ENCODE measurements around the gene RAI14. TPM values are rescaled to one million over a fixed set of nuclear protein-coding genes. Genes with fewer than 3 reads are reported as not detected.

The RAI14 gene
- total RNA-seq, 1 donor from 2014 or later, result 149 TPM

DNA sequence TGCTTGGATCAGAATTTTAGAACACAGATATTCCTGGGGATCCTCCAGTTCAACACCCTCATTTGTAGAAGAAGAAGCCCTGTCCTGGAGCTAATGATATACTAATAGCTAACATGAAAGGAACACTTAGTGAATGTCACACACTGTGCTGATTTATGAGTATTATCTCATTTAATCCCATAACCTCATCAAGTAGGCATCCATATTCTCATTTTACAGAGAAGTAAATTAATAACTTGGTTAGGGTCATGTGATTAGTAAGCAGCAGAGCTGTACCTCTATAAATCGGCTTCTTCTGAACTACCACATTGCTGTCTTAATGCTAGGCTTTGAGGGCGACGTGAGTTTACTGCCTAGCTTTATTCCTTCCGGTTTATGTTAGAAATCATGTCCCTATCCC lies 188.9 kb downstream of the RAI14 start:
- DNase-seq (ENCODE audit: low read depth in 2 of 2), result no peak

DNA sequence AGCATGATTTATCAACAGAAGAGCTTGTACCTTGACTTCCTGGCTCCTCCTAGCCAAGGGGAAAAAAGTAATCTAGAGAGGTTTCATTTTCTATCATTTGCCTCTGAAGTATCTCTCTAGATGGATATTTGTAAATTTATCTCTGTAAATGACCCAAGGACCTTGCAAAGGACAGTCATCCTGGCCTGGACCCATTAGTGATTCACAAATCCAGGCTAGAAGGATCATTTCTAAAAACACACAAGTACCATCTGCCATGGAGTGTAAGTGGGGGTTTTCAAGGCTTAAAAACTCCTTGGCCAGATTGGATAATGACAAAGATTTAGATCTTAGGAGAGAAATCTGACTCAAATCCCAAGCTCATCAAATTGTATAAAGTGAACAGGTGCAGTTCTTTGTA lies 190.9 kb downstream of the RAI14 start:
- DNase-seq (ENCODE audit: low read depth in 2 of 2), result no peak

DNA sequence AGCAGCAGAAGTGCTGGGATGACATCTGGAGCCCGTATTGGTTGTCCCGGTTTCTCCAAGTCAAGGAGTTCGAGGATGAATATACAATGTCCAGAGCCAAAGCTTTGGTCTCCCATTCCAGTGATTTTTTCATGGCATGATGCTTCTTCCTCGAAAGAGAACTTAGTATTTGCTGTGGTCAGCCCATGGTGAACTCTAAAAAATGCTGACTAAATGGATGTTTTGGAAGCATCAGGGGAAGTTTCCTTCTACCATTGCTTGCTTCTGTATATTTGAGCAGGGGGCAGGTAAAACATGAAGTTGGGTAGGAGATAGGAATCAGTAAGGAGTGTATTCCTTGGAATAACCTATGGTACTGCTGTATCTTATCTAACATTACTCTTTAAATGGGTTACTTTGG lies 191.4 kb downstream of the RAI14 start:
- no peak for DNase-seq (ENCODE audit: low read depth in 2 of 2)

DNA sequence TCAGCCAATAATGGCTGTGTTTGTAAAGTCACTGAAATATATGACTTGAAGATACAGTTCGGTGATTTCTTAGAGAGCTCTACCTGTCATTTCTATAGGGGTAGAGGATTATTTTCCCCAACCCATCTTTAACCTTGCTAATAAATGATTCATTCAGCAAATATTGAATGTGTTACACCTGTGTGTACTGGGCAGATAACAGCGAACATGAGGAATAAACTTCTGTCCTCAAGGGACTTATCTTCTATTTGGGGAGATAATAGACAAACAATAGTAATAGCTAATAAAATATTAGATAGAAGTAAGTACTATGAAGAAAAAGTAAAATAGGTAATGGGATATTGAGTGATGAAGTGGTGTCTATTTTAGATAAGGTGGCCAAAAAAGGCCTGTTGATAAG lies 192.1 kb downstream of the RAI14 start:
- no peak for DNase-seq (ENCODE audit: low read depth in 2 of 2)

DNA sequence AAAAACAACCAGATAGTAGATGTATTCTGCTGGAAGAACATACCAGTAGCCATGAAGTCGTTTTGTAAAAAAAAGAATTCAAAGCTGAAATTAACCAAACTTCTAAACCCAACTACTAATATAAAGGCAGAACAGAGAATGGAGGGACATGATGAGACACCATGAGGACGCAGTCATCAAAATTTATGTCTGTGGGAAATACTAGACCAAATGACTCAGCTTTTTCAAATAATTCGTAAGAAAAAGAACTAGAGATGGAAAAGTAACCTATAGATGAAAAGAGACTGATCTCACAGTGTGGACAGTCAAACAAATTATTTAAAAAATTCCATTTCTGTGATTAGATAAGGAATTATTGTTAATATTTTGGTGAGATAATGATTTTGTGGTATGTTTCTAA lies 193.1 kb downstream of the RAI14 start:
- DNase-seq (ENCODE audit: low read depth in 2 of 2), result no peak

DNA sequence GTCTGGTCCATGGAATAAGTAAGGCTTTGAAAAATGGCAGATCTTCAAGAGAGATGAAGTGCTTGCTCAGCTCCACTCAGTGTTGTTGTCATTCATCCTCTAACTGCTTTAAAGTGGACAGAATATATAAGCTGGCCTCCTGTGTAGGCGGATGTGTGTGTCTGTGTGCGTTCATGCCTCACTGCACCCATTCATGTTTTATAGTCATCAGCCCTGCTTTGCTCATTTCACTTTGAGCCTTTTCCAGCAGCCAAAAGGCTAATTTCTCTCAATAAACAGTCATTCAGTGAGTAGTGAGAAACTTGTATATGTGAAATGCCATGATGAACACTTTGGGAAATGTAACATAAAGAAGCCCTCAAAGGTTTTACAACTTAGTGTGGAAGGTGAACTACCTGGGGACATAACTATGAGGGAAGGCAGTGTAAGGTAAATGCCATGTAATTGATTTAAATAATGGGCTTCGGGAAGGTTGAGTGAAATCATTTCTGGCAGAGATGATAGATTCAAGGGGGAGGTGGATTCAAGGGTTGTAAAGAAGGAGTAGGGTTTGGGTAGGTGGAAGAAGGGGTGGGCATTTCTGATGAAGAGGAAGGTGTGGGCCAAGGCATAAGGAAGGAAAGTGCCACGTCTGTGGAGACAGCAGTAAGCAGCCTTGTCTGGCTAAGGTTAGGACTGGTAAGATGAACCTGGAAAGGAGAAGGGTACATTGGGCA lies 198.5 kb downstream of the RAI14 start:
- DNase-seq (ENCODE audit: low read depth in 2 of 2), result no peak

DNA sequence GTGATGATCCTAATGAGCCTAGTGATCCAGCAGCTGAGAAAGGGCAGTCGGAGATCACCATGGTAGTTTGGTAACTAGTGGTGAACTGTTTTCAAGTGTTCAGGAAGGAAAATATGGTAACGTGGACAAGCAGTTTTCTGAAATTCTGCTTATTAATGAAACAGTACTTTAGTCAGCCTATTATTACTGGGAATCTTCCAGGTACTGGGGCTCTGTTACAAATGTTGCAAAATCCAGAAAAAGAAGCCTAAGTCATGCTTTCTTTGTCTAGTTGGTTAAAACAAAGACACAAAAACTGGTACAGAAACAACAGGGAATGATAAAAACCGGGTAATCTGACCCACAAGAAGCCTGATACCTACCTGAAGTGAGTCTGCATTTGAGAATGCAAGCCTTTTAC lies 201.0 kb downstream of the RAI14 start:
- no peak for DNase-seq (ENCODE audit: low read depth in 2 of 2)

DNA sequence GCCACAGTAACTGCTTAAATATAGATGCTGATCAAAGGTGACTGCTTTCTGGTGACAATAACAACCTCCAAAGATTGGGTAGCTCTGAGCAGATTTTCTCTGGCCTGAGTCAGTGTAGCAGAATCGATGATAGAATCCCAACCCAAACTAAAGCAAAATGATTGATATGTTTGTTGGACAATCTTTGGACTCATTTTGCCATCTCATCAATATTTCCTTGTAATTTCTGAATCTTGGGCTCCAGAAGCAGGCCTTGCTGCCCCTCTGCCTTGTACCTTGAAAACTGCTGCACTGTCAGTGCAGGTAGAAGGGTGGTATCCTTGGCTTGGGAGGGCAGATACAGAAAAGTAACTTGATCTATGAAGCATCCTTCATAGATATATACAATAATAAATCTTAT lies 201.8 kb downstream of the RAI14 start:
- no peak for DNase-seq (ENCODE audit: low read depth in 2 of 2)

DNA sequence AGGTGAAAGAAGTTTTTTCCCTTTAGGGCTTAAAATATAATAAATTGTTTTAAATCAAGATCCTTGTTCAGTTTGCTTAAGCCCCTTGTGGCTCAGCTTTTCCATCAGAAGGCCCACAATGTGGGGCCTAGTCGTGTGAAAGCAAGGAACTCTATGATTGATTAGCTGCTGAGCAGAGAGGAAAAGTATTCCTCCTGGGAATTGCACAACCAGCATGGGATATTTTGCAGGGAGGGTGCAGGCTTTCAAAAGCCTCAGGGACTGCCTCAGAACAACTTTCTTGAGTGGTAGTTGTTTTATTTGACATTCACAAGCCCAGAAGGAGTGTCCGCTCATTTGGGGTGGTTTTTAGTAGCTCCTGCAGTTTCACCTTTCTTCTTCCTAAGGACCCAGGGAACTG lies 202.7 kb downstream of the RAI14 start:
- DNase-seq (ENCODE audit: low read depth in 2 of 2), result no peak

DNA sequence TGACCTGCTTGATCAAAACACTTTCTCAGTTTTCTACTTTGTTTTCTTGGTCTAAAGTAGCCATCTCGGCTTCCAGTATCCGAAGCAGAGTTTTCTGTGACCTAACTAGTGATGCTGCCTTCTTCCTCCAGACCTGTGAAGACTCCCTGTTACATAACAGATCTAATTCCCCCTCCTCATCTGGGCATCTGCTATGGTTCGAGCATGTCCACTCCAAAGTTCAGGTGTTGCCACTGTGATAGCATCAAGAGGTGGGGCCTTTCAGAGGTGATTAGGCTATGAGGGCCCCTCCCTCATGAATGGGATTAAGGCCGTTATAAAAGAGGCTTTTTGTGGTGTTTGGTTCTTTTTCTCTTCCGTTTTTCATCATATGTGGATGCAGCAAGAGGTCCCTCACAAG lies 203.1 kb downstream of the RAI14 start:
- DNase-seq (ENCODE audit: low read depth in 2 of 2), result no peak

DNA sequence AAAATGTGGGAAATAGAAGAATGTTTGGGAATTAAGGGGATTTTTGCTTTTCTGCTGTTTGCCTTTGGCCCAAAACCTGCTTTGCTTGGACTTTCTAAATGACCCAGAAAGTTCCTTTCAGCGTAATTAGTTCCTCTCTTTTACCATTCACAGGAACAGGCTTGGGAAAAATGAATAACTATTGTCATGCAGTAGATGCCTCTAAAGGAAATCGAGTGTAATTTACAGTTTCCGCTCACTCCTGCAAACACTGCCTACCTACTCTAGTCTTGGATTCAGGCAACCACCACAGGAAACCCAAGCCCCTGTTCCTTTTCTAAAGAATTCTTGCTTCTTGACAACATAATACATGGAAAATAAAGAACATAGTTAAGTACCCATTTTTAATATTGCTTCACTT lies 207.8 kb downstream of the RAI14 start:
- peak; percentile 38 to 68 for DNase-seq (ENCODE audit: low read depth in 2 of 2)

DNA sequence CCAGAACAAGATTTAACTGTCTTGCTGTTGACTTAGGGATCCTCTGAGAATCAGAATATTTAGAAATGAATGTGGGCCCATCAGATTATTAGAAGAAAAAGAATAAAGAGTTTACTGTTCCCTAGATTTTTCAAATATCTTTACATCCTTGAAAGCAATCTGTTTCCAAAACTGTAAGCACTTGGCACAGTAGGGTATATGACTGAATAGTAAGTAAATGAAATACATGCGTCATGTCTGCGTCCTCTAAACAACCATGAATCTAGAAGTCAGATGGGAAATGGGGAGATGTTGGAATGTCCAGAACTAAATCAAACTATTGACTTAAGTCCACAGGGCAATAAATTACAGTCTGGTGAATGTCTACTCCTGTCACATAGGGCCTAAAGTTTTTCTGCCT lies 209.0 kb downstream of the RAI14 start:
- no peak for DNase-seq (ENCODE audit: low read depth in 2 of 2)

DNA sequence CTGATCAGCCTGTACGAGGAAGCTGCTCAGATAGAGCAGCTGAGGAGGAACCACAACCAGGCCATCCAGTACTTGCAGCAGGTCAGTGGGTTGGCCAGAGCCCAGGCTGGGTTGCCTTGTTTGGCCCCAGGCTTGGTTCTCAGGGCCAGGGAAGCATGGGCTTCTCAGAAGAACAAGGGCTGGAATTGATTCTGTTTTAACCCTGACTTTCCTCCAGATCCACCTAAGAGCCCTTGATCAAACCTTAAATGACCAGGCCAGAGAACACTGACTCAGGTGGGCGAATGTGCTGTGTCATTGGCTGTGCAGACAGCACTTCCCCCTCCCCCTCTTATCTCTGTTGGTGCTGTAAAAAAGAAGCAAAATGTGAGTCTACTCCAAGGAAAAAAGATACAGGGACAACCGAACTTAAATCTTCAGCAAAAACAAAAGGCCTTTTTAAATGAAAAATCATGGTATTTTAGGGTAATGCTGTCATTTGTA lies 210.9 kb downstream of the RAI14 start:
- DNase-seq (ENCODE audit: low read depth in 2 of 2), result no peak

DNA sequence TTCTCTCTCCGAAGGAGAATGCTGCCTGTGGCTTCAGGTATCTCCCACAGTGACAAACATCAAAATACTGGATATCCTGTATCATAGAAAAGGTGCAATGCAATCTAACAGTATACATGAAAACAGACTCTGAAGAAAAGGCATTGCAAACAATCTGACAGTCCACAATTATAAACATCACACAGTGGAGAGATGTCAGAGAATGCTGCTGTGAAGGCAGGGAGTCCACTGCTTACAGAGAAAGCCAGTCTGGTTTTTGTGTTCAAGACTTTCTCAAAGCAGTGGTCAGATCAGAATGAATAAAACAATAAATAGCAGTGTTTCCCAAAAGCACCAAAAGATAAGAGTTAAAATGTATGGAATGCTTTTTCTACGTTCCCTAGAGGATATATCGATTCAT lies 211.5 kb downstream of the RAI14 start:
- no peak for DNase-seq (ENCODE audit: low read depth in 2 of 2)

DNA sequence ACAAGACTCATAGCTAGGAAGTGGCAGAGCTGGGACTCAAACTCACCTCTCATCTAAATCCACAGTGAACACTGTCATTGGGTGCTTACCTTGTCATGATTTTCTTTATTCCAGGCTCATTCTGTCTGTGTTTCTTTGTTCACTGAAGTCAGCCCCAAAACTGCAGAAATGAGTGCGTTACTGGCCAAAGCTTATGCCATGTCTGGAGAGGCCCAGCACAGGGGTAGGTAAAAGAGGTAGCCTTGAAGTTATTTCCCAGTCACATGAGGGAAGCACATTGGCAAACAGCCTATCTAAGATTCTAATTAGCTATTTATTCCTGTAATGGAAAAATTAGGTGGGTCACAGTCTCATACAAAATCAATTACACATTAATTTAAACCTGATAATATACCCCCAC lies 212.7 kb downstream of the RAI14 start:
- no peak for DNase-seq (ENCODE audit: low read depth in 2 of 2)

DNA sequence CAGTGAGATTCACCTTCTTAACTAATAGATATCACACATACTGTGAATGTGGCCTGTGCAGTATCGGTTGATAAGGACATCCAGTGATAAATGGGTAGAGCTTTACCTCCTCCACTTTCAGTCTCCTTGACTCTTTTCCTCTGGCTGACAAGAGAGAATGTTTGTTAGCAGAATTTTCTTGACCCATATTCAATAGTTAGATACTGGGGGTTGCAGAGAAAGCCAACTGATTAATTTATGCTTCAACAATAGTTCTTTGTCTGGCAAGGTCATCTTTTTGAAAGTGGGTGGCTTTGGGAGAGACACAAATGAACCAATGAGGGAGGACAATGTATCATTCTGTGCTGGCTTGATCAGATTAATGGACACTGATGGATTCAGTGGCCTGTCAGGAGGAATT lies 213.1 kb downstream of the RAI14 start:
- no peak for DNase-seq (ENCODE audit: low read depth in 2 of 2)

DNA sequence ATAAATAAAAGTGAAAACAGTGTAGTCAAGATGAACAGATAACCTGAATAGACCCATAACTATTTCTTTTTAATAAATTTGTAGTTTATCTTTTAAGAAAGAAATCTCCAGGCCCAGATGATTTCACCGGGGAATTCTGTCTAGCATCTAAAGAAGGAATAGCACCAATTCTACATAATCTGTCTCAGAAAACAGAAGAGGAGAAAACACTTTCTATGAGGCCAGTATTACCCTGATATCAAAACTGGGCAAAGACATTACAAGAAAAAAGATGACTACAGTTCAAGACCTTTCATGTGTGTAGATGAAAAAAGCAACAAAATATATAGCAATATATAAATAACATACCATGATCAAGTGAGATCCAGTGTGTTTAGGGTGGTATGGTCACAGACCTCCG lies 214.3 kb downstream of the RAI14 start:
- no peak for DNase-seq (ENCODE audit: low read depth in 2 of 2)

DNA sequence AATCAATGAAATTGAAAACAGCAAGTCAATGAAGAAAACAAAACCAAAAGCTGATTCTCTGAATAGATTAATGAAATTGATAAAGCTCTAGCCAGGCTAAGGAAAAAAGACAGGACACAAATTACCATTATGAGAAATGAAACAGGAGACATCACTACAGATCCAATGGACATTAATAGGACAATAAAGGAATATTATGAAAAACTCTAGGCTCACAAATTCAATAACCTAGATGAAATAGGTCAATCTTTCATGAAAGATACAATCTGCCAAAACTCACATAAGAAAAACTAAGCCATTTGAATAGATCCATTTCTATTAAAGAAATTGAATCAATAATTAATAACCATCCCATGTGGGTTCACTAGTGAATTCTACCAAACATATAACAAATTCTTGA lies 220.1 kb downstream of the RAI14 start:
- DNase-seq (ENCODE audit: low read depth in 2 of 2), result no peak

DNA sequence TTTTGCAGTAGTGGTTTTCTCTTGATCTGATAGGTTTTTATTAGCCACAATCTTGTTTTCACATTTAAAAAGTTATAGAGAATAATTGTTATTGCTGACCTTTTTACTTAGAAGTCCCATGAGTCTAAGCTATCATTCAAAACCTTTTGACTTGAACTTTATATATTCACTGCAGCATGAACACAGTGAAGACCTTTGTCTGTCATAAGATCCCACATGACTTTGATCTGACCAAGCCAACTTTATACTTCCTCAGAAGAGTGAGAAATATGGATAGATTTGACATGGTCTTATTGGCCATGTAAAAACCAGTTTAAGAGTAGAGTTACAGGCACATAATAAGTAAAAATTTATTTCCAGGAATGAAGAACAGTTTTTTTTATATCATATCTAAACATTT lies 225.1 kb downstream of the RAI14 start:
- no peak for DNase-seq (ENCODE audit: low read depth in 2 of 2)

Other genes with a start within 250 kb of the RAI14 start
- gene TTC23L, start 182.8 kb downstream of the RAI14 start, total RNA-seq, result 0.13 and 0.26 TPM in 2 replicates

All from dermis microvascular lymphatic vessel endothelial cell (primary cell).